NCI-H2227 (cell line): ENCODE results near the gene GNMT.

Source experiments
- DNase-seq: peaks from one replicate; lab custom pipeline; 2025; ENCODE audit not compliant: unreplicated experiment; lab: John Stamatoyannopoulos, UW

GNMT gene

DNA sequence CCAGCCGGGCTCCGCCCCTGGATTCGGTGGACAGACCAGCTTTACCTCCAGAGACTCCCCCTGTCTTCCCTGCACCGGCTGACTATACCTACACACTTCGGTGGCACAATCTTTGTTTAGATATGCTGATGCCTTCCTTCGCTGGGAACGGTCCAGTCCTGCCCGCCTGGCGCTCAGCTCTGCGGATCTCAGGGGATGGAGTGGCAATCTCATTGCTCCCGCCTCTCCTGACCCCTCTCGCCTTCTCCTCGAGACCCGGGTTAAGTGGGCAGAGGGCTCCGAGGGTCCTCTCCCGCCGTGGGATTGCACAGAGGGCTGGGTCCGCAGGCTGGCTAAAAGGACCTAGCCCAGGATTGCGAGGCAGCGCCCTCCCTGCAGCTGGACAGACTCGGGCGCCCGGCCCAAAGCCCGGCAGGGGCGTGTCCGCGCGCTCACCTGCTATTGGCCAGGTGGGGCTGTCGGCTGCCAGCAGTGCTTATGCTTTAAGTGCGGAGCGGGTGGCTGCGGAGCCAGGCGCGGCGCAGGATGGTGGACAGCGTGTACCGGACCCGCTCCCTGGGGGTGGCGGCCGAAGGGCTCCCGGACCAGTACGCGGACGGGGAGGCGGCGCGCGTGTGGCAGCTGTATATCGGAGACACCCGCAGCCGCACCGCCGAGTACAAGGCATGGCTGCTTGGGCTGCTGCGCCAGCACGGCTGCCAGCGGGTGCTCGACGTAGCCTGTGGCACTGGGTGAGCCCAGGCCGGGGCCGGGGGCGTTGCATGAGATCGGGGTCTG, at the start of gene GNMT:
Gene GNMT (plus strand): TSS at position 512 of the 777 bp plus-strand sequence. CDS start 14 bp downstream, at position 526.
- peak; percentile 63 for DNase-seq

DNA sequence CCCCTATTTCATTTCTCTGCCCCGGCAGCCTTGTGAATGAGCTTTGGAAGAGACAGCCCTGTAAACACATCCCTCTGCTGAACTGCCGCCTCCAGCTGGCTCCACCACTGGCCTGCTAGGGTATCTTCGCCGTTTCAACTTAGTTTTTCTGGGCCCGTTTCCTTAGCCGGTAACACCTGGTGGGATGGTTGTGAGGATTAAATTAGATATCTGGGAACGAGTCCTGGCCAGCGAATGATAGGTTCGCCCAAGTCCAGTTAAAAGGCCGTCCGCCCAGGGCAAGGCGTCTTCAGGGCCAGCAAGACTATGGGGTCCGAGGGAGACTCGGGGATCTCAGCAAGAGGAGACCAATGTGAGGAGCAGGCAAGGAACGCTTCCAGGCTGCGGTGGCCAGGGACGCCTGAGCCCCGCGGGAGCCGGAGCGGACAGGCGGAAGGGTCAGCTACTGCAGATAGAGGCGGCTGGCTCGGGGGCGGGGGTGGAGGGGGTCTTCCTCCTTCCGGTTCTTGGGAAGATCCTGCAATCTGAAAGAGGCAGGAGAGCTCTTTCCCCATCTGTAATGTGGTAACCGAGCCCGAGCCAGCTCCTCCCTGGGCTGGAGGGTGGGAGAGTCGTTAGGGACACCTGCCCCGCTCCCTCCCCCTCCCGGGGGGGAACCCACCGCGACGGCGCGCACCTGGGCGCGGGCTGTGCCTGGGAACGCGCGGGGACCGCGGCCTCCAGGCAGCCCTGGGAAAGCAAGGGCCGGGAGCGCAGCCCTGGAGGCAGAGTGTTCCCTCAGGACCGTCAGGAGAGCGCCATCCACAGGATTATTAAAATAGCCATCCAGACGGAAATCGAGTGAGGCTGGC, 49.2 kb upstream of the GNMT start:
- peak; percentile 21 for DNase-seq

DNA sequence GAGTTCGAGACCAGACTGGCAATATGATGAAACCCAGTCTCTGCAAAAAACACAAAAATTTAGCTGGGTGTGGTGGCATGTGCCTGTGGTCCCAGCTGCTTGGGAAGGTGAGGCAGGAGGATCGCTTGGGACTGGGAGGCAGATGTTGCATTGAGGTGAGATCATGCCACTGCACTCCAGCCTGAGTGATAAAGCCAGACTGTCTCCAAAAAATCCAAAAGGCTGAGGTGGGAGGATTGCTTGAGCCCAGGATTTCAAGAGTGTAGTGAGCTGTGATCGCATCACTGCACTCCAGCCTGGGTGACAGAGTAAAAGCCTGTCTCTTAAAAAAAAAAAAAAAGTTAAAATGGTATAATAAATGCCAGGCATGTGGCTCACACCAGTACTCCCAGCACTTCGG, 46.0 kb upstream of the GNMT start:
- DNase-seq: no peak

DNA sequence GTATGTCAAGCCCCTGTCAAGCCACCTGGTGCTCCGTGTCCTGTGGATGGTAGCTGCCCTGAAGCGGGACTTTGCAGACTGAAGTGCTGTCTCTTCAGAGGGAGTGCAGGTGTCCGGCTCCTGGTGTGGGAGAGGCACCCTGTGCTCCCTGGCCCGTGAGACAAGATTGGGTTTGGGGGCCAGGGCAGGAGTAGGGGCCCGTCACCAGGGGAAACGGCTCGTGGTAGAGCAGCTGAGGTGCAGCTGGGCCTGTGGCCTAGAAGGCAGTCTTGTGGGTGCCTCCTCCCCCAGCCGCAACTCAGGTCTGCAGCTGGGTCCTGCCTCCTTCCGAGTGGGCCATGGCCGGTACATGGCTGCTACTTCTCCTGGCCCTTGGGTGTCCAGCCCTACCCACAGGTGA, 44.8 kb upstream of the GNMT start, which contains the start of gene PTCRA:
Gene PTCRA (plus strand): TSS at position 322 of the 400 bp plus-strand sequence. CDS start 17 bp downstream, at position 339.
- no peak for DNase-seq

DNA sequence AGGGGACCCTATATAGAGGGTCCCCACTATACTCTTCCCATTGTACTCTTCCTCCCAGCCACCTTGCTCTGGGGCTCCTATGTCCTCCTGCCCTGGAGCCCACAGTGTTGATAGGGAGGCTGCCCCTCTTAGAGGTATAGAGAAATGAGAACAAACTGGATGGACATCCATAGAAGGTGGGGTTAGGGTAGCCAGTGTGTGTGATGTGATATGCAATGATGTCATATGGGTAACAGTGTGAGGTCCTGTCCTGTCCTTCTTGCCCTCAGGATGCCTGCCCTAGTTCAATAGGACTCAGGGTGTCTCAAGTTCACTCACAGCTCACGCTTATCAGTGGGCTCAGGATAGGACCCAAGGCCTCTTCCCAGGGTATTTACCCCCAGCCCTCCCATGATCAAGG, 44.3 kb upstream of the GNMT start:
- DNase-seq: no peak

DNA sequence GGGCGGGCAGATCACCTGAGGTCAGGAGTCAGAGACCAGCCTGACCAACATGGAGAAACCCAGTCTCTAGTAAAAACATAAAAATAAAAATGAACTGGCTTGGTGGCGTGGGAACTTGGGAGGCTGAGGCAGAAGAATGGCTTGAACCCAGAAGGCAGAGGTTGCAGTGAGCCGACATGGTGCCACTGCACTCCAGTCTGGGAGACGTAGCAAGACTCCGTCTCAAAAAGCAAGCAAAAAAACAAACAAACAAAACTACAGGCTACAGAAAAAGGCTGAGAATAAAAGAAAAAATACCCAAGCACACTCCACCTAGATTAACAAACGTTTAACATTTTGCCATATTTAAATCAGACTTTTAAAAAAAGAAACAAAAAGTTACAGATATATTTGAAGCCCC, 38.8 kb upstream of the GNMT start:
- no peak for DNase-seq

DNA sequence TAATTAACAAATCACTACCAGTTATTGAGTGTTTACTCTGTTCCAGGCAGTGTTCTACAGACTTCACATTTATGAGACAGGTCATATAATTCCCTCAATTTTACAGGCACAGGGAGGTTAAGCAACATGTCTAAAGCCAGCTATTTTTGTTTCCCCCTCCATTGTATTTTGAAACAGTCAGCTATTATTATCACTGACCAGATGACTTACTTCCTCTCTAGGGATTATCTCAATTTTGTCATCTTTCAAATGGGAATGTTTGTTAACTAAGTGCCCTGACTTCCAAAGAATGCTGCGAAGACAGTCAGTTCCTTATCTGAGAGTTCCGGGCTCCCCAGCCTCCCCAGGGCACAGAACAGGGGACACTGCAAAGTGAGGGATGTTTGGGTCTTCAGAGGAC, 36.9 kb upstream of the GNMT start:
- DNase-seq: no peak

DNA sequence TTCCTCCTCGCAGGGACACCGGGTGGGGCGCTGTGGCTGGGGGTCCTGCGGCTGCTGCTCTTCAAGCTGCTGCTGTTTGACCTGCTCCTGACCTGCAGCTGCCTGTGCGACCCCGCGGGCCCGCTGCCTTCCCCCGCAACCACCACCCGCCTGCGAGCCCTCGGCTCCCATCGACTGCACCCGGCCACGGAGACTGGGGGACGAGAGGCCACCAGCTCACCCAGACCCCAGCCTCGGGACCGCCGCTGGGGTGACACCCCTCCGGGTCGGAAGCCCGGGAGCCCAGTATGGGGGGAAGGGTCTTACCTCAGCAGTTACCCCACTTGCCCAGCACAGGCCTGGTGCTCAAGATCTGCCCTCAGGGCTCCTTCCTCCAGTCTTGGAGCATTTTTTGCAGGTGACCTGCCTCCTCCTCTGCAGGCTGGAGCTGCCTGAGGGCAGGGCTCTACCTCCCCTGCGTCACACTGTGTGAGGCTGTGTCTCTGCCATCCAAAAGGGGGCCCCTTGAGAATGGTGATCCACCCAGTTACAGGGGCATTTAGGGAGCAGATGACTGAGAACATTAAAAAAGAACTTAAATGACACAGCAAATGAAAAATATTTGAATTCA, 35.2 kb upstream of the GNMT start:
- DNase-seq: no peak

DNA sequence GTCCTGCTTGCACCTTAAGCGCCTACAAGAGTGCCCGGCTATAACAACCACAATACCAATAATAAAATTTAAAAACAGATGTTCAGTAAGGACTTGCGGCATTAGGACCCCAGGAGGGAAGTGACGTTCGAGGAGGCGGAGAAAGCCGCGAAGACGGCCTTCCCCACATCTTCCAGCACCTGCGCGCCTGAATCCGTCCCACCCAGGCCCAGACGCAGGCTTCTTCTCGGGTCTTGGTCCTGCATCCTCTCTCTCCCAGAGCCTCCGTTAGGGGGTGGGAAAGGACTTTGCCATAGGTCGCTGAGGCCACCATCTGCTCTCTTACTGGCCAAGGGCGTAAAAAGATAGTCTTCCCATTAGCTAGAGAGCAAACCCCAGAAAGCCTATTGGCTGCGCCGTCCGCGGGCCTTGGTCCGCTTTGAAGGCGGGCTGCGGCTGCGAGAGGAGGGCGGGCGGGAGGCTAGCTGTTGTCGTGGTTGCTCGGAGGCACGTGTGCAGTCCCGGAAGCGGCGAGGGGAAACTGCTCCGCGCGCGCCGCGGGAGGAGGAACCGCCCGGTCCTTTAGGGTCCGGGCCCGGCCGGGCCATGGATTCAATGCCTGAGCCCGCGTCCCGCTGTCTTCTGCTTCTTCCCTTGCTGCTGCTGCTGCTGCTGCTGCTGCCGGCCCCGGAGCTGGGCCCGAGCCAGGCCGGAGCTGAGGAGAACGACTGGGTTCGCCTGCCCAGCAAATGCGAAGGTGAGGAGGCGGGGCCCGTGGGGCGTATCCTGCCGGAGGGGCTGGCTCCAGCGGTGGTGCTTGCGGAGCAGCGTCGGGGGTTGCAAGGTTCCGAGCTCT, 31.4 kb upstream of the GNMT start, which contains the start of gene CNPY3:
Gene CNPY3 (plus strand): TSS at position 495 of the 835 bp plus-strand sequence. CDS start 91 bp downstream, at position 586.
- DNase-seq: peak; percentile 95

DNA sequence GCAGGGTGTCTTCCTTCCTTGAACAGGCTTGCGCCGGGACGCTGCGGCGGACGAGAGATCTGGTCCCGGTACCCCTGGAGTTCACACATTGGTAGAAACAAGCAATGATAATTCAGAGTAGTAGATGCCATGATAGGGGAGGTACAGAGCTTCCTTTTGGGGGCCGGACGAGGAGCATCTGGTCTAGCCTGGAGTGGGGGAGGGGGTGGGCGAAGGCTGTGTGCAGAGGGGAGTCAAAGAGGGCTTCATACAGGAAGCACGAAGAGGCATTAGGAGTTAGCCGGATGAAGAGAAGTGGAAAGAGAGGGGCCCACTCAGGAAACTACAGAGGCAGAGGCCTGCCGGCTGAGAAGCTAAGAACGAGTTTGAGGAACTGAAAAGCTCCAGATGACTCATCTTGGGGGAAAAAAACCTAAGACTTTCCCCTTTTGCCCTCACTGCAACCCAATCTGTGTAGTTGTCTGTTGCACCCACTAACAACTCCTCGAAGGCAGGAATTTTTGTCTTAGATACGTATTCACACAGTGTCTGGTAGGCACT, 30.7 kb upstream of the GNMT start:
- no peak for DNase-seq

DNA sequence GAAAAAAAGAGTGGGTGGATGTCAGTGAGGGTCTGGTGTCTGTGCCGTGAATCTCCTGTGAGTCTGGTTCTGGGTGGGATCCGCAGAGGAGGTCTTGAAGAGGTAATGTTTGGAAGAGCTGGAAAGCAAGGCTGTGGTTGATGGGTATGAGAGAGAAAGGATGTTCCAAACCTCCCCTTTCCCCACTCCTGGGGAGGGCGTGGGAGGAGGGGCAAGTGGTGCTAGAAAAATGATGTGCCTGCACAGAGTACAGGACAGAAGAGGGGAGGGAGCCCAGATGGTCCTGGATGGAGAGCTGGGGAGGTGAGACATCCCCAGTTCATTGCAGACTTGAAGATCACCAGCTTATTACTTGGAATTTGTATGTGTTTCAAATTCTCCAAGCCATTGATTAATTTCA, 28.1 kb upstream of the GNMT start:
- DNase-seq: no peak

DNA sequence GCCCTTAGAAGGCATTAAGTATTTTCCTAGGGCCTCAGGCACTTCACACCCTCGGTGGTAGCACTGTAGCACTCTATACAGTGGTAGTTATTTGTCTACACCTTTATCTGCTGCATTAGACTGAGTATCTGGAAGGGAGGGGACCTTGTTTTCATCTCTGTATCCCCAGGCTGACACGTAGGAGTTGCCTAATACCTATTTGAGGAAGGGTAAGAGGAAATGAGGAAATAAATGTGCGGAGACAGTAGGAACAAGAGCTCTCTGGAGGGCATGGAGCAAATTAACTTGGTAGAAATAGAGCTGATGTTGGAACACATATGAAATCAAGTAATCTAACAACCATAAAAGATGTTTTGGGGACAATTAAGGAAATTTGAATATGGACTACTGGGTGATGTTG, 27.3 kb upstream of the GNMT start:
- no peak for DNase-seq

DNA sequence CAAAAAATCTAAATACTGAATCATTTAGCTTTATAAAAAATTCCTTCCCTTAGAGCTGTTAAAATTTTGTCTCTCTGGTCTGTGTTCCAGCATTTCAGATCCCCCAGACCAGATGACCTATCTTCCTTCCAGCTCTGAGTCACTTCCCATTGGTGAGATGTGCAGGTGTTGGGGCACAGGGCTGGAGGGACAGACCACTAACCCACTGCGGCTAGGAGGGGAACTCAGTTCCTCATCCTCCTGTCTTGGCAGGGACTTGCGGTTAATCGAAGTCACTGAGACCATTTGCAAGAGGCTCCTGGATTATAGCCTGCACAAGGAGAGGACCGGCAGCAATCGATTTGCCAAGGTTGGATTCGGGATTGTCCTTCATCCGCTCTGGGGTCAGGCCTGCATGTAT, 25.2 kb upstream of the GNMT start:
- DNase-seq: no peak

DNA sequence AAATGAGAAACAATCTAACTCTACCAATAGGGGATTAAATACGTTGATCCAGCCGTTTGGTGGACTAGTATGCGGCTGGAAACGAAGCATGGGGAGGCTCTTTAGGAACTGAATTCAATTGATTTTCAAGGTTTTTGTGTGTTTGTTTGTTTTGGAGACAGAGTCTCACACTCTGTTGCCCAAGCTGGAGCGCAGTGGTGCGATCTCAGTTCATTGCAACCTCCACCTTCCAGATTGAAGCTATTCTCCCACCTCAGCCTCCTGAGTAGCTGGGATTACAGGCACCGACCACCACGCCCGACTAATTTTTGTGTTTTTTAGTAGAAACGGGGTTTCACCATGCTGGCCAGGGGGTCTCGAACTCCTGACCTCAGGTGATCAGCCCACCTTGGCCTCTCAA, 24.2 kb upstream of the GNMT start:
- no peak for DNase-seq

DNA sequence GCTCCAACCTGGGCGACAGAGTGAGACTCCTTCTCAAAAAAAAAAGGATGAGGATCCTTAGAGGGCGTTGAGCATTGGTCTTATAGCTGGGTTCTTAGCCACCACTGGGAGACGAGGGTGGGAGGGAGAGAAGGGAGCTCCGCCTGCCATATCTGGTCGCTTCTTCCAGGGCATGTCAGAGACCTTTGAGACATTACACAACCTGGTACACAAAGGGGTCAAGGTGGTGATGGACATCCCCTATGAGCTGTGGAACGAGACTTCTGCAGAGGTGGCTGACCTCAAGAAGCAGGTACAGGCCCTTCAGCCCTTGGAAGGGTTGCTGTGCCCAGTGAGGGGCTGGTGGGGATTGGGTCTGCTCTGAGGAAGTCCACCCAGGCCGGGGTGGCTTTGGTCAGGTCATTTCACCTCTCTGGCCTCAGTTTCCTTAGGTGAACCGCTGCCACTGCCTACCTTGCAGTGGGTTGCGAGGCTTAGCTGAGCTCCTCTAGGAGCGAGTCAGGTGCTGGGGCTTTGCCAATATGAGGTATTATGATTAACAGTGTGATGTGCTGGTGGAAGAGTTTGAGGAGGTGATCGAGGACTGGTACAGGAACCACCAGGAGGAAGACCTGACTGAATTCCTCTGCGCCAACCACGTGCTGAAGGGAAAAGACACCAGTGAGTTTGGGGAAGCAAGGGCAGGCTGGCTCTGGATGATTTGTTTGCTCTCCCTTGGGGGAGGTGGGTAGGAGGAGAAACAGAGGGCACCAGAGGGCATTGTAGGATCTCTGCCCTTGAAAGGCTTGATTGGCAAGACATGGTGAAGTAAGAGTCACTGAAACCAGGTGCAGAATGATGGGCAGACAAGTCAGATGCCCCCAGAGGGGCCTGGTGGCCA, 22.8 kb upstream of the GNMT start:
- no peak for DNase-seq

DNA sequence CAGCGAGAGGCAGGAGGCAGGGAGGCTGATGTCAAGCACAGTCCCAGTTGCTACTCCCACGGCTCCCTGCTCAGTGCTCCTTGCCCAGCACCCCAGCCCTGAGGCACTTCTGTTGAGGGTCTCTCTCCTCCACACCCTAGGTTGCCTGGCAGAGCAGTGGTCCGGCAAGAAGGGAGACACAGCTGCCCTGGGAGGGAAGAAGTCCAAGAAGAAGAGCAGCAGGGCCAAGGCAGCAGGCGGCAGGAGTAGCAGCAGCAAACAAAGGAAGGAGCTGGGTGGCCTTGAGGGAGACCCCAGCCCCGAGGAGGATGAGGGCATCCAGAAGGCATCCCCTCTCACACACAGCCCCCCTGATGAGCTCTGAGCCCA, 22.1 kb upstream of the GNMT start:
- no peak for DNase-seq

DNA sequence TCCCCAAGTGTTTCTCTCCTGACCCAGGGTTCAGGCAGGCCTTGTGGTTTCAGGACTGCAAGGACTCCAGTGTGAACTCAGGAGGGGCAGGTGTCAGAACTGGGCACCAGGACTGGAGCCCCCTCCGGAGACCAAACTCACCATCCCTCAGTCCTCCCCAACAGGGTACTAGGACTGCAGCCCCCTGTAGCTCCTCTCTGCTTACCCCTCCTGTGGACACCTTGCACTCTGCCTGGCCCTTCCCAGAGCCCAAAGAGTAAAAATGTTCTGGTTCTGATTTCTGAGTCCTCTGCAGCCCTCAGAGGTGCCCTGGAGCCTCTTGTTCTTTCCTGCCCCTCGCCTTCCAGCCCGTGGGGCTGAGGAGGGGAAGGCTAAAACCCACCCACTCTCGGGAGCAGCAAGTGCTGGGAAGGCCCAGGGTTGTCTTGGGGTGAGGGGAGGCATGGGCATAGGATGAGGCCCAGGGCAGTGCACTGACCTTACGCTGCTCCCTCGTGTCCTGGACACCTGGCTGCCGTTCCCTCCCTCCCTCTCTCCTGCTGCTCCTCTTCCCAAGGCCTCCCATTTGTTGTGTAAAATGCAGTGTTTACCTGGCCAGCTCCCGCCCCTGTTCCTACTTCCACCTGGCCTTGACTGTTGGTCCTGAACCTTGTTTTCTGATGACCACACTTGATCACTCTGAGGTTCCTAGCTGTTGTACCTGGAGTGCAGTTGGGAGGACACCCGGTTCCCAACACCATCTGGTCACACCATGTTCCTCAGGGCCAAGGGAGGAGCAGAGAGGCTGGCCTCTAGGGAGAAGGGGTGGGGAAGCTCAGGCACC, 21.4 kb upstream of the GNMT start:
- DNase-seq: no peak

DNA sequence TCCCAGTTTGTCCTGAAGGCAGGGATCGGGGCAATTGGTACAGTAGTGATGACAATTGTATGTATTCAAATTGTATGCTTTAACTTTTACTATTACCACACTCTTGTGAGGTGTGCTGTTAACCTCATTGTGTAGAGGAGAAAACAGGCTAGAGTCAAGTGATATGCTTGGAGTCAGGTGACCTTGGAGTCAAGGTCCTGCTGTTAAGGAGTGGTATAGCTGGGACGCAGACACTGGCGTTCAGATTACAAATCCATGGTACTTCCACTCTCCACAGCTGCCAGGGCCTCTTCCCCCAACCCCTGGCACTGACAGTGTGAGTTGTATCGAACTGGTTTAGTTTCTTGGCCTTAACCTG, 20.8 kb upstream of the GNMT start:
- no peak for DNase-seq
